HG03066 (cell line): Measurements from ENCODE around the gene C14orf180.

Experiments
- ATAC-seq: cut with Tn5 transposase; IDR thresholded peaks from one replicate; pipeline ENCODE4 v1.9.1; 2021; ENCODE audit warnings: low read depth; ENCODE audit not compliant: unreplicated experiment

The C14orf180 gene

GRCh38 chr14:104591031-104591430, 11.5 kb downstream of the C14orf180 start:
- no peak for ATAC-seq

- no peak for ATAC-seq
Observed at GRCh38 chr14:104591506-104592291, 12.1 kb downstream of the C14orf180 start.

GRCh38 chr14:104592292-104592672, 12.7 kb downstream of the C14orf180 start:
- no peak for ATAC-seq

- no peak for ATAC-seq
Observed at GRCh38 chr14:104592785-104593184, 13.2 kb downstream of the C14orf180 start.

GRCh38 chr14:104593241-104593701, 13.7 kb downstream of the C14orf180 start:
- ATAC-seq = no peak

GRCh38 chr14:104593710-104594136, 14.2 kb downstream of the C14orf180 start:
- ATAC-seq = no peak

- no peak for ATAC-seq
Observed at GRCh38 chr14:104594310-104595046, 14.9 kb downstream of the C14orf180 start.

- no peak for ATAC-seq
Observed at GRCh38 chr14:104595116-104595675, 15.6 kb downstream of the C14orf180 start.

- no peak for ATAC-seq
Observed at GRCh38 chr14:104595911-104596450, 16.4 kb downstream of the C14orf180 start.

GRCh38 chr14:104596451-104596918, 16.9 kb downstream of the C14orf180 start:
- no peak for ATAC-seq

- ATAC-seq = no peak
Observed at GRCh38 chr14:104596927-104597351, 17.4 kb downstream of the C14orf180 start.

GRCh38 chr14:104597576-104597975, 18.0 kb downstream of the C14orf180 start:
- no peak for ATAC-seq

GRCh38 chr14:104598039-104598909, 18.7 kb downstream of the C14orf180 start:
- ATAC-seq = no peak

GRCh38 chr14:104598910-104599273, 19.3 kb downstream of the C14orf180 start:
- ATAC-seq = no peak

GRCh38 chr14:104599446-104599845, 19.9 kb downstream of the C14orf180 start:
- no peak for ATAC-seq

- no peak for ATAC-seq
Observed at GRCh38 chr14:104600141-104600643, 20.6 kb downstream of the C14orf180 start.

- no peak for ATAC-seq
Observed at GRCh38 chr14:104600805-104601204, 21.2 kb downstream of the C14orf180 start.

GRCh38 chr14:104601786-104602185, 22.2 kb downstream of the C14orf180 start:
- no peak for ATAC-seq

- ATAC-seq = no peak
Observed at GRCh38 chr14:104602315-104602932, 22.9 kb downstream of the C14orf180 start.
